ENCODE measurements around the gene S100A10. TPM values are rescaled to one million over a fixed set of nuclear protein-coding genes. Genes with fewer than 3 reads are reported as not detected.
A peak's percentile ranks its signal among the peaks of the same experiment; 100 is the strongest.

Gene S100A10
- total RNA-seq, 1 experiment from 2014 or later: 160 TPM

- H3K23me2 ChIP-seq (ENCODE audit: insufficient read length, low read depth, low read length, poor library complexity, severe bottlenecking): no peaks in the 10 kb centered on the region
- H3K4me1 Mint-ChIP-seq: peaks cover 5 to 12% of the 10 kb centered on the region in 2 experiments; a peak in 3 of 4 replicates
- no peak overlapping the region for H3K56ac ChIP-seq (ENCODE audit: insufficient read length, low read depth, low read length)
- TF ChIP-seq CTCF (conservative IDR thresholded peaks at IDR 0.05): peak; percentile 91
- no peaks in the 10 kb centered on the region for H4K20me1 ChIP-seq (ENCODE audit: control insufficient read depth, insufficient read depth, insufficient read length)
- H2BK5ac ChIP-seq (ENCODE audit: insufficient read length, low read length): no peak overlapping the region
- H3K79me1 ChIP-seq (ENCODE audit: insufficient read depth, low read depth, low read length, poor library complexity, severe bottlenecking): no peaks in the 10 kb centered on the region
- no peak overlapping the region for H3K9ac ChIP-seq (ENCODE audit: extremely low read depth, insufficient read length, low read length)
- H3K4me1 ChIP-seq (ENCODE audit: insufficient read depth, low read length): no peaks in the 10 kb centered on the region; the same call in 1 of the 2 replicates
- H3K23ac ChIP-seq (ENCODE audit: insufficient read length, low read depth, low read length): no peak overlapping the region
- H4K91ac ChIP-seq (ENCODE audit: insufficient read length, low read depth, low read length): no peak overlapping the region
- H3K27me3 ChIP-seq (ENCODE audit: insufficient read depth, low read length): no peaks in the 10 kb centered on the region
- H2BK12ac ChIP-seq (ENCODE audit: insufficient read length, low read depth, low read length): no peak overlapping the region
- no peak overlapping the region for H2AFZ ChIP-seq (ENCODE audit: low read length)
- no peak overlapping the region for H2BK15ac ChIP-seq (ENCODE audit: low read depth, low read length)
- no peaks in the 10 kb centered on the region for H3K9me3 ChIP-seq (ENCODE audit: control insufficient read depth, low read depth, low read length)
- H3K9me3 Mint-ChIP-seq: no peaks in the 10 kb centered on the region
- H3K4me2 ChIP-seq (ENCODE audit: insufficient read depth, insufficient read length, low read length): no peak overlapping the region
- no peak overlapping the region for H2BK20ac ChIP-seq (ENCODE audit: low read depth, low read length, poor library complexity, severe bottlenecking)
- H3K14ac ChIP-seq (ENCODE audit: insufficient read depth, low read length): no peak overlapping the region
- no peak overlapping the region for H3K18ac ChIP-seq (ENCODE audit: insufficient read length, low read depth, low read length)
- H2BK120ac ChIP-seq (ENCODE audit: low read depth, low read length, poor library complexity, severe bottlenecking): no peak overlapping the region
- DNase-seq: peak; percentile 77
- no peaks in the 10 kb centered on the region for H3K36me3 Mint-ChIP-seq (ENCODE audit: insufficient read depth in 1 of 3, low read depth in 3 of 3)
- H3T11ph ChIP-seq (ENCODE audit: low read length): no peak overlapping the region
- no peak overlapping the region for H4K8ac ChIP-seq (replicated peaks; ENCODE audit: insufficient read length, low read depth, low read length)
- no CpG with 5 or more reads among the region's 4 CpGs for WGBS (ENCODE audit: extremely low coverage, insufficient read length, low lambda C conversion rate)
- H3K79me2 ChIP-seq (ENCODE audit: insufficient read depth, low read length): no peaks in the 10 kb centered on the region
- H3K27ac Mint-ChIP-seq: peak overlapping the region in 1 of 3 experiments; percentile 46; a peak in 2 of 7 replicates
- H3K4ac ChIP-seq (ENCODE audit: low read depth, low read length): no peak overlapping the region
- no peak overlapping the region for H3K4me3 Mint-ChIP-seq
- no peak overlapping the region for H2AK5ac ChIP-seq (ENCODE audit: insufficient read length, low read length)
- no peak overlapping the region for H4K5ac ChIP-seq (ENCODE audit: insufficient read length, low read depth, low read length)
- H3K27me3 Mint-ChIP-seq (ENCODE audit: low read depth): peaks cover 7% of the 10 kb centered on the region
- no peak overlapping the region for H3K27ac ChIP-seq (ENCODE audit: insufficient read length, low read depth, low read length)
Observed at GRCh38 chr1:152001631-152002584, 8.2 kb upstream of the S100A10 start.

Measured in H9 (cell line).